ENCODE results near the gene NR5A1.

DNA sequence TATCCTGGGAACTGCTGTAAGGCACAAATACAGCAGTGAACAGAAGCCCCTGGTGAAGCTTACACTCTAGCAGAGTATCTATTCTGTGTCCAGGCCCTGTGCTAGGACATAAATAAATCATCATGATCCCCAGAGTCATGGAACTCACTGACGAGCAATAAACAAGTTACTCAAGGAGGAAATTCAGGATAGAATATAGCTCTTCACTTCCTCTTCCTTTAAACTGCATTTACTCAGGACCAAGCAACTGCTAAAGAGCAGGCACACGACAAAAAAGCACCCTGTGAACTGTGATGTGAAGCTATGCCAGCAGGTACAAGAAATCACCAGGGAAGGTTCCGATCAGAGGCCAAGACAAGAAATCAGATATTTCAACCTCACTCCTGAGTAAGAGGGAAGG, 47.8 kb upstream of the NR5A1 start:
- TF ChIP-seq CTCF (IDR thresholded peaks at IDR 0.05) (no peak), POLR2A (IDR thresholded peaks at IDR 0.05) (no peak)

Measured in uterus (tissue), 2 donors.